C4-2B (cell line): ENCODE data around the gene ST7.

Experiments
- ZFX ChIP-seq: fragments of 450-650 bp; IDR thresholded peaks from 2 replicates; pipeline ENCODE4 v1.6.1; 2017
- TF ChIP-seq, protein P1 (sequence below): fragments of 450-650 bp; conservative IDR thresholded peaks from 2 replicates; pipeline ENCODE4 v1.5.1; 2017; ENCODE audit warnings: mild to moderate bottlenecking

DNA sequence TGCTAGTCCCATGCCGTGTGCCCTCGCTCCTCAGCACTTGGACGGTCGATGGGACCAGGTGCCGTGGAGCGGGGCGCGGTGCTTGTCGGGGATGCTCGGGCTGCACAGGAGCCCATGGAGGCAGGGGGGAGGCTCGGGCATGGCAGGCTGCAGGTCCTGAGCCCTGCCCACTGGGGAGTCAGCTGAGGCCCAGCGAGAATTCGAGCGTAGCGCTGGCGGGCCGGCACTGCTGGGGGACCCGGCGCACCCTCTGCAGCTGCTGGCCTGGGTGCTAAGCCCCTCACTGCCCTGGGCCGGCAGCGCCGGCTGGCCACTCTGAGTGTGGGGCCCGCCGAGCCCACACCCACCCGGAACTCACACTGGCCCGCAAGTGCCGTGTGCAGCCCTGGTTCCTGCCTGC lies 44.7 kb downstream of the ST7 start:
- TF ChIP-seq, protein P1, sequence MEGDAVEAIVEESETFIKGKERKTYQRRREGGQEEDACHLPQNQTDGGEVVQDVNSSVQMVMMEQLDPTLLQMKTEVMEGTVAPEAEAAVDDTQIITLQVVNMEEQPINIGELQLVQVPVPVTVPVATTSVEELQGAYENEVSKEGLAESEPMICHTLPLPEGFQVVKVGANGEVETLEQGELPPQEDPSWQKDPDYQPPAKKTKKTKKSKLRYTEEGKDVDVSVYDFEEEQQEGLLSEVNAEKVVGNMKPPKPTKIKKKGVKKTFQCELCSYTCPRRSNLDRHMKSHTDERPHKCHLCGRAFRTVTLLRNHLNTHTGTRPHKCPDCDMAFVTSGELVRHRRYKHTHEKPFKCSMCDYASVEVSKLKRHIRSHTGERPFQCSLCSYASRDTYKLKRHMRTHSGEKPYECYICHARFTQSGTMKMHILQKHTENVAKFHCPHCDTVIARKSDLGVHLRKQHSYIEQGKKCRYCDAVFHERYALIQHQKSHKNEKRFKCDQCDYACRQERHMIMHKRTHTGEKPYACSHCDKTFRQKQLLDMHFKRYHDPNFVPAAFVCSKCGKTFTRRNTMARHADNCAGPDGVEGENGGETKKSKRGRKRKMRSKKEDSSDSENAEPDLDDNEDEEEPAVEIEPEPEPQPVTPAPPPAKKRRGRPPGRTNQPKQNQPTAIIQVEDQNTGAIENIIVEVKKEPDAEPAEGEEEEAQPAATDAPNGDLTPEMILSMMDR = no peak
- no peak for TF ChIP-seq ZFX
